GM19099 (cell line): ENCODE data around the gene EDEM2.

Source experiments
- POLR2A ChIP-seq: IDR thresholded peaks from 3 replicates; pipeline ENCODE4 v1.6.1; 2011; ENCODE audit warnings: low read depth; ENCODE audit not compliant: insufficient read length; ENCODE audit errors: extremely low read depth

The EDEM2 gene

DNA sequence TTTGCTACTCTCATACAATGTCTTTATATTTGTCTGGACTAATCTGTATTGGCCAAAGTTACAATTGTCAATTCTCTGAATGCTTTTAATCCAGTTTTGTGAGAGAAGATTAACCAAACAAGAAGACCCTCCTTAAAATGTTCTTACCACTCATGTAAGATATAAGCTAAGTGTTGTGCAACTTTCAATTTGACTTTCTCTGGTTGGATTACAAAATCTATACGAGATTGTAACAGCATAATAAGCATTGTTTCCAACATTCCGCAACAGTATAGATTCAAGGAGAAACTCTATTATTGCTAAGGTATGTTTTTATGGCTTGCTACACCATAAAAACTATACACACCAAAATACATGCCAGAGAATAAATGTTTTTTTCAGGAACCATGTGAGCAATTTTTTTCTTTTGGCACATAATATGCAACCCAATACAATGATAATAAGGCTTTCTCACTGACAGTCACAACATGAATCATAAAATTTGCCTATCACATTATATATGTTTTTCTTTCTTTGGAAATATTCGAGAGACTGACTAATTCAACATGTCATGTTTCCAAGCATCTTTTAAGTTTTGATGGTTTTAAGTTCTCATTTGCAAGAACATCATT, 42.3 kb downstream of the EDEM2 start:
- TF ChIP-seq POLR2A = no peak

DNA sequence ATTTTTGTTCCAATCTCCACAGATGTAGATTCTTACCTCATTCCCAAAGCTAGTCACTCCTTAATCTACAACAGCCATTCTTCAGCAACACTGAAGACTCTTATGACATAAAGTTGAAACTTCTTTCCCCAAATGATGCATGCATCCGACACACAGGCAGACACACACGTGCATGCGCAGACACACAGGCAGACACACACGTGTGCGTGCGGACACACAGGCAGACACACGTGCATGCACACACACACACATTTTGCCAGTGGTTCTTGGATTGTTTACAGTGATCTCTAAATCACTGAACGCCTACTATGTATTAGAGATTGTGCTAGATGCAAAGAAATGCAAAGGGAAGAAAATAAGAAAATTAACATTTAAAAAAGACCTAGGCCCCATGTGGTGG, 45.5 kb downstream of the EDEM2 start:
- TF ChIP-seq POLR2A = no peak

DNA sequence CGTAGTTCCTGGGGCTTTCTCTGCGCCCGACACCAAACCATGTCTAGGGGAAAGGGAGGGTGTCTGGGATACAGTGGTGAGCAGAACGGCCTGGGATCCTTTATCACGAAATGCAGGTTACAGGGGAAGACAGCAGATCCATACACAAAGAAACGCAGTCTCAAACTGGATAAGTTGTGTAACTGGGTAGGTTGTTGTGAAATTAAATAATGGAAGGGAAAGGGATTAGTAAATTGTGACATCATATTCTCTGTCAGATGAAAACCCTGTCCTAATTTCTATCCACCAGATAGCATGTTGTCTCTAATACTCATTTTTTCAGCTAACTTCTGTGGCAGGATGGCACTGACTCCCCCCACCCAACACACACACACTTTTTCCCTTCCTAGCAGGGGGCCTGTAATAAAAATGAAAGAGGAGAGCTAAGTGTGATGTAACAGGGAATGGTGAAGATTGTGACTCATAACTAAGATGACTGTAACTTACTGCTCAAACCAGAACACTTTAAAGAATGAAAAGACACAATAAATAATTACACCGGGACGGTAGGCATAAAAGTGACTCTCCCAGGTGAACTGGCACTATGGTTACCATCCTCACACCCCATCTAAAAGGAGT, 53.8 kb downstream of the EDEM2 start:
- TF ChIP-seq POLR2A = no peak

DNA sequence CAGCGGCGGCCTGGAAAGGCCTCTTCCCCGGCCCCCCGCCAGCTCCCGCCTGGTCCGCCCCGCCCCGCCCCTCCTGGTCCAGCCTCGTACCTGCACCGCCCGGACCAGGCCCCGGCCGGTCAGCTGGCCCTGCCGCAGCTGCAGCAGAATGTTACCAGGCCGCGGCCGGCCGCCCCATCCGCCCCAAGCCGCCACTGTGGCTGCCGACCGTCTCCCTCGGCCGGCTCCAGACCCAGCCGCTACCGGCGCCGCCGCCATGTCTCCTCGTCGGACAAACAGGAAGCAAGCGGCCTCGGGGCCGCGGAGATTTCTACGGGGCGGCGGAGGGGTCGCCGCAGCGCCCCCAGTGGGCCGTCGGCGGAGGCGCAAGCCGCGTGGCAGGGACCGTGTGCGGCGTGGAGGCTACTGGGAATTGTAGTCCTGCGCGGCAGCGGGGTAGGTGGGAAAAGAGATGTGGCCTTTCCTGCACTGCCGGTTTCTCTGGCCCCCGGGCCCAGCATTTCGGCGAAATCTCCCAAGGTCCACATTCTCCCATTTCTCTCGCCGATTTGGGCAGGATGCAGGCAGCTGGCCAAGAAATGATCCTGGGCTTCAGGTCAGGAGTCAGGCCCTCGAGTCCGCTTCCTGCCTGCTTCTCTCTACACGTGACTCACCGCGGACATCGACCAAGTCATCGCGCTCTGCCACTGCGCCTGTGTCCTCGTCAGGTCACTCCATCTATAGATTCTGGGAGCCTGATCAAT, 54.4 kb downstream of the EDEM2 start, which contains the start of gene TRPC4AP:
Gene TRPC4AP, minus strand, starts transcription at position 284 of the 743 bp plus-strand sequence. Its CDS starts 26 bp downstream, at position 258.
- peak; percentile 86 for TF ChIP-seq POLR2A

DNA sequence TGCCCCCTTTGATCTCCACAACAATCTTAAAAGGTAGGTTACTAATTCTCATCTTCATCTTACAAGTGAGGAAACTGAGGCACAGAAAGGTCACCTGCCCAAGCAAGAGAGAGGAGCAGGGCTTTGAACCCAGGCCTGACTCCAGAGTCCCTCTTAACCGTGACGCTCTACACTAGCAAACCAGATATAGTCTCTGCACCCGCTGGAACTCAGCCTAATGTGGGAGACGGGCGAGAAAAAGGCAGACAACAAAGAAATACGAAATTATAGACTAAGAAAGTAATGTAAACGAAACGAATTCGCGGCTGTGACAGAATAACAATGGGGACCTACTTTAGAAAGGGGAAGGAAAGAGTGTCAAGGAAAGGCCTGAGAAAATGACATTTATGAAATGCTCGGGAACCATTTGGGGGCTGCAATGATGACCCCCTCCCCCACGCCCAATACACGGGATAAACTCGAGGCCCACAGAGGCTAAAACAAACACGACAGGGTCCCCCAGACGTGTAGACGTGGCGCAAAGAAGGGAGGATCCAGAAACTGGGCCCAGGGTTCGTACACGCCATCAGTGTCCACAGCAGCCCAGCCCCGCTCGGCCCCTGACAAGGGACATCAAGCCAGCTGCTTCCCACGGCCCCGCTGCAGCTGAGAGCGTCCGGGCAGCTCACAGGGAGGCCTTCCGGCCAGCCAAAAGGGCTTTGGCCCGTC, 55.2 kb downstream of the EDEM2 start:
- no peak for TF ChIP-seq POLR2A

DNA sequence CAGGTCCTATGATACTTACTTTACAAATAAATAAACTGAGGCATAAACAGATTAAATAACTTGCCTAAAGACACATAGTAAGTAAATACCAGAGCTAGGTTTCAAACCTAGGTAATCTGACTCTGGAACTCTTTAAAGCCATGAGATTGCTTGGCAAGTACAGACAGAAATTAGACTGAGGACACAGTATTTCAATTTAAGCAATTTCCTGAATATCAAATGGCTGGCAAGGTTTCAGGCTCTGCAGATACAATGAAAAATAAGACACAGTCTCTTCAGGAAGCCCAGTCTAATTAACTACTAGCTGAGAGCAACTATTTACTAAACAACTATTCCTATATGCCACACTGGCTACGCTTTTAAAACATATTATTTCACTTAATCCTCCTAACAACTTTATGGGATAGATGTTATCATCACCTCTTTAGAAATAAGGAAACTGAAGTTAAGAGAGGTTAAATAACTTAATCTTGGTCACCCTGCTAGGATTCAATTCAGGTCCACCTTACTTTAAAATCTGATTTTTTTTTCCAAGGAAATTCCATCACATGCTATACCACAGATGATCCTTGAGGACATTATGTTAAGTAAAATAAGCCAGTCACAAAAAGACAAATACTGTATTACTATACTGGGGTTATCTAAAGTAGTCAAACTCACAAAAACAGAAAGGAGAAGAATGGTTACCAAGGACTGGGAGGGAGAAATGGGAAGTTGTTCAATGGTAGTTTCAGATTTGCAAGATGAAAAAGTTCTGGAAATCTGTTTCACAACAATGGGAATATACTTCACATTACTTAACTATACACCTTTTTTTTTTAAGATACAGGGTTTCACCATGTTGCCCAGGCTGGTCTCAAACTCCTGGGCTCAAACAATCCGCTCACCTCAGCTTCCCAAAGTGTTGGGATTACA, 58.6 kb downstream of the EDEM2 start:
- no peak for TF ChIP-seq POLR2A

DNA sequence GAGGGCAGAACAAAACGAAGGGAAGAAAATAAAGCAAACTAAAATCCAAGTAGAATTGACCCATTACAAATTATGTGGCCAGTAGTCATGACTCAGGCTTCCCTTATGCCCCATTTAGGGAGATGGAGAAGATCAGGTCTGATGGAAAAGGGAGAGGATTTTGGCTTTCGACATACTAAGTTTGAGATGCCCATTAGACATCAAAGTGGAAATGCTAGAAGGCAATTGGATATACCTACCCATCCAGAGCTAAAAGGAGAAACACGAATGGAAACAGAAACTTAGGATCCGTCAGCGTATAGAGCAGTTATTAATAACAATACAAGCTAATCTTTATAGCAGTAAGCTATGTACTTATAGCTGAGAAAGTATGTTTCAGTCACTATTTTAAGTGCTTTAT, 59.3 kb downstream of the EDEM2 start:
- TF ChIP-seq POLR2A = no peak

DNA sequence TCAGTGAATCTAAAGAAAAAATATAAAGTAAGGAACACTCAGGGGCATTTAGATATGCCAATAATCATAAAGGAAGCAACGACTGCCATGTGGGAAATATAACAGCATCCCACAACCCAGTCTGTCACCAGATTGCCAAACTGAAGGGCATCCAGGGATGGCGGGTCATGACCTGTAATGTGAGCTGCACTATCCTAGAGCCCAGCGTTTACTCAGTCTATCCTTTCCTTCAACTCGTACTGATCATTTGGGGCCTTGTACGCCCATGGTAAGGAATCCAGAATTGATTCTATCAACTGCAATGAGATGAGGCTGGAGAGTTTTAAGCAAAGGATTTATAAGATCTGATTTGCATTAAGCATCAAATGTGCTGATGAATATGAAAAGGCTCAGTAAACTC, 59.8 kb downstream of the EDEM2 start:
- TF ChIP-seq POLR2A = no peak

DNA sequence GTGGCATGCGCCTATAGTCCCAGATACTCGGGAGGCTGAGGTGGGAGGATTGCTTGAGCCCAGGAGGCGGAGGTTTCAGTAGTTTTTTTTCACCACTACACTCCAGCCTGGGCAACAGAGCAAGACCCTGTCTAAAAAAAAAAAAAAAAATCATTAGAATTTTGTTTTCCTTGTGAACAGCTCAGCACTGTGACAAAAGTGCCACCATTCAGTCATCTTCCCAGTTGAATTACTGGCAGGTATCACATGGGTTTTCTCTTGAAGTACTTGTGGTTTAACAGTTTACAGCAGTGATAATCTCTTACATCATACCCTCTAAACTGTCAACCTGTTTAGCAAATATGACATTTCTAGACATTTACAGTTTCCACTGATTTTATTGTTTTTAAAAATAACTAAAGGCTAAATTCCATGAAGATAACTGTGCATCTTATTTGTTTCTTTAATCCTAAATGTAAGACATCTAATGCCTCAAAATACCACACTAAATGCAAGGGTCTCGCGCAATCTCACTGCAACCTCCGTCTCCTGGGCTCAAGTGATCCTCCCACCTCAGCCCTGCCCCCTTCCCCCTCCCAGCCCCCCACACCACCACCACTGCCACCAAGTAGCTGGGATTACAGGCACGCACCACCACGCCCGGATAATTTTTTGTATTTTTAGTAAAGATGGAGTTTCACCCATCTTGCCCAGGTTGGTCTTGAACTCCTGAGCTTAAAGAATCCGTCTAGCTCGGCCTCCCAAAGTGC, 61.5 kb downstream of the EDEM2 start:
- no peak for TF ChIP-seq POLR2A

DNA sequence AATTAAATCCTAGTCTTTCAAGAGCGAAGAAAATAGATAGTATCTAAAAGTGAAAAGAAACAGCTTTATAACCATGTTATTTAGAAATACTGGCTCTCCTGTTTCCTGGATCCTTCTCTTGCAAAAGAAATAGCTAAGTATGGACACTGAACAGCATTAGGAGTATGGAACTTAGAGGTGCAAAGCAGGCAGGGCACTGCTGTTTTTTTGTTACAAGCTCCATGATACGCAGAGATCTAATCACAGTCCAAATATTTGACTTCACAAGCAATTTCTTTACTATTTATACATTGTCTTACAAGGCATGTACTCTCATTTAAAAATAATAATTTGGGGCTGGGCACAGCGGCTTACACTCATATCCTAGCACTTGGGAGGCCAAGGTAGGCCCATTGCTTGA, 62.1 kb downstream of the EDEM2 start:
- no peak for TF ChIP-seq POLR2A

DNA sequence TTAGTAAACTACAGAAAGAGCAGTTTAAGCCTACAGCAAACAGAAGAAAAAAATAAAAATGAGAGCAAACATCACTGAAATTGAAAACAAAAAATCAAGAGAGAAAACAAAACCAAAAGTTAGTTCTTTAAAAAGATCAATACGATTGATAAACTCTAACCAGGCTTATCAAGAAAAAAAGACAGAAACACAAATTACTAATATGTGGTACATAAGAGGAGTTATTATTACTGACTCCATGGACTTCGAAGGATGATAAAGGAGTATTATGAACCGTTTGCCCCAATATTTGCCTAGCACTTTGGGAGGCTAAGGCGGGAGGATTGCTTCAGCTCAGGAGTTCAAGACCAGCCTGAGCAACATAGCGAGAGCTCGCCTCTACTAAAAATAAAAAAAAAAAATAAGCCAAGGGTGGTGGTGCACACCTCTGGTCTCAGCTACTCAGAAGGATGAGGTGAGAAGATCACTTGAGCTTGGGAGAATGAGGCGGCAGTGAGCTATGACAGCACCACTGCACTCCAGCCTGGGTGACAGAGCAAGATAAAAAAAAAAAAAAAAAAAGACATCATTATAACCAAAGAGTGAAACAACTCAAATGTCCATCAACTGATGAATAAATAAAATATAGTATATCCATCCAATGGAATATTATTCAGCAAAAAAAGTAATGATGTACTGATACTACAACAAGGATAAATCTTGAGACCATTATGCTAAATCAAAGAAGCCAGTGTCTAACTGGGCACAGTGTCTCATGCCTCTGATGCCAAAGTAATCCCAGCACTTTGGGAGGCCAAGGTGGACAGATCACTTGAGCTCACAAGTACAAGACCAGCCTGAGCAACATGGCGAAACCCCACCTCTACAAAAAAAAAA, 67.4 kb downstream of the EDEM2 start:
- TF ChIP-seq POLR2A = no peak

DNA sequence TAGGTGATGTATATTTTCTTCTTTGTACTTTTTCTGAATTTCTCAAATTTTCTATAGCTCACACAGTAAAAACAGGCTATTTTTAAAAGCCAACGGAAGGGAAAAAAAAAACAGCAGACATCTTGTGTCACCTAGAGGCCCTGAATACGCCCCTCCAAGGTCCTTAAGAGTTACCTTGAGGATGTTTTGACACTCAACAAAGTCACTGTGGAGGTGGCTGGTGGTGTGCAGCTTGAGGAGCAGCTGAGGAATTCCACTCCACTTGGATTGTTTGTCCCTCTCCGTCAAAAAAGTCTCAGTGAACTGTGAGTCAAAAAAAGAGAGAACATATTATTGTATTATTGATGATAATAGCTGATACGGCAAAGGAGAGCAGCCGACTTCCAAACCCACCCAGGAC, 69.3 kb downstream of the EDEM2 start:
- TF ChIP-seq POLR2A = no peak

DNA sequence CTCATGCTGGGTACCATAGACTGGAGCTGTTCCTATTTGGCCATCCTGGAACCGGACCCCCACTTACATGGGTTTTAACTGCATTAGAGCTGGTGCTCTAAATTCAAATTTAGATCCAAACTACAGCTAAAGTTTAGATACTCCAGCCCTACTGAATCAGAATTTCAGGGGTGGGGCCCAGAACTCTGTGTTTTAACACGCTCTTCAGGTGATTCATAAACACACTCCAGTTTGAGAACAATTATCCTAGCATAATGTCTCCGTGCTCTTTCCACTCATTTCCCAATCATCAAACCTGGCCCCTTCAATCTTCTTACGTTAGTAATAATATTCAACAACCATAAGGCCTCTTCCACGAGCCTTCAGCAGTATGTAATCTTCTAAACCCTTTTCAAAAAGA, 69.8 kb downstream of the EDEM2 start:
- TF ChIP-seq POLR2A = no peak
